Left renal cortex interstitium (tissue), 4 donors: ENCODE results near the gene HCRTR1. TPM values are rescaled to one million over a fixed set of nuclear protein-coding genes. Genes with fewer than 3 reads are reported as not detected.

Source experiments
- DNase-seq, 4 donors: peaks; one replicate each; pipeline ENCODE4 v3.0.0-alpha.2; 2013; ENCODE audit warnings: low read depth in 4 of 4, low spot score in 2 of 4, missing footprints in 1 of 4
- polyA plus RNA-seq, 4 donors: library from polyadenylated mRNA; unstranded; fragments of 120-200 nt; gene quantifications; one replicate each; pipeline ENCODE4 v1.2.1, GENCODE V29; 2013; ENCODE audit not compliant: insufficient read length in 4 of 4

The HCRTR1 gene
- polyA plus RNA-seq, 4 donors: 0.07 to 0.25 (median 0.14) TPM

DNA sequence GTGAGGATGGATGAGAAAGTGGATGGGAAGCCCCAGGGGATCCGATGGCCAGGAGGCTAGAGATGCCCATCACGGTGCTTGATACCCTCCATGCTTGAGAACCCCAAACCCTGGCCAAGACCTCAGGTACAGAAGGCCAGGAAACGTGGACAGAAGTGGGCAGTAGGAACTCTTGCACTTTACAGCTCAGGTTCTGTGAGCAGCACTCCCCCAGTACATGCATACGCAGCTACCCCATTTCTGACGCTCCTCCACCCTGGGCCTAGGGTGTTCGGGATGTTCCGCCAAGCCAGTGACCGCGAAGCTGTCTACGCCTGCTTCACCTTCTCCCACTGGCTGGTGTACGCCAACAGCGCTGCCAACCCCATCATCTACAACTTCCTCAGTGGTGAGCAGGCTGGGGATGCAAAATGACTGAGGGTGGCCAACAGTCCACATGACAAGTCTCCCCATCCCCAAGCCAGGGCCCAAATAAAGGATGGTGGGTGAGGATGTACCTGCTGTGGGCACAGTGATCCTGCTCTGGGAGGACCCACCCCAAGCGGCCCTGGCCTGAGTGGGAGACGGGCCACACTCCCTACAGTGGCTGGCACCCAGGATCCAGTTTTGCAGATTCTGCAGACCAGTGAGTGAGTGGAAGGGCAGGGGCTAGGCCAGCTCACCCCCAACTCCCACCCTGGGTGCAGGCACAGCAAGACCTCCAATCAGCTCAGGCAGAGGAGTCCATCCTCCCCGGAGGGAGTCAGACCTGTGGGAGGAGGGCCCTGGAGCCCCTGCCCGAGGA, 7.4 kb downstream of the HCRTR1 start:
- no peak for DNase-seq

DNA sequence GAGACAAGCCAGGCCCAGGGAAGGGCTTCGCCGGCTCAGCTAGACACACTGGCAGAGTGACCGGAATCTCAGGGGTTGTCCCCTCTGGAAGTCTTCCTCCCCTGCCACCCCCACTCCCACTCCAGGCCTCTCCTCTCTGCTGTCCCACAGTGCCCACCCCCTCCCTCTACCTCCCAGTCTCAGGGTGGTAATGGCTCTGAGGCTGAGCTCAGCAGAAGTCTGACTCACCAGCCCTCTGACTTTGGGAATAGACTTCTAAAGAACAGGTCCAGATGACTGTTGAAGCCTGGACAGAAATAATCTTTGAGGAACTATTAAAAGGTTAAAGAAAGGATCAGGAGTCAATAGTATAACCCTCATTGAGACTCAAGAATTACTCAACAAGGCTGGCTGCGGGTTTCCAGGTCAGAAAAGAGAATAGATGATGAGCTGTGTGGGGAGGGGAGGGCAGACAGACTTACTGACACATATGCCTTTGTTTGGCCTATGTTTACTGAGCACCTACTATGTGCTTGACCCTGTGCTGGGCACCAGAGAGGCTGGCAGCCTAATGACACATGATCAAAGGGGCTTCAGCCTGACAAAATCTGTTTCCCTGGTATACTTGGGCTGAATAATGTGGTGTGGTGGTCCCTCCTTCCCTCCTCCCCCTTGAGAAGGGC, 8.2 kb downstream of the HCRTR1 start:
- no peak for DNase-seq

DNA sequence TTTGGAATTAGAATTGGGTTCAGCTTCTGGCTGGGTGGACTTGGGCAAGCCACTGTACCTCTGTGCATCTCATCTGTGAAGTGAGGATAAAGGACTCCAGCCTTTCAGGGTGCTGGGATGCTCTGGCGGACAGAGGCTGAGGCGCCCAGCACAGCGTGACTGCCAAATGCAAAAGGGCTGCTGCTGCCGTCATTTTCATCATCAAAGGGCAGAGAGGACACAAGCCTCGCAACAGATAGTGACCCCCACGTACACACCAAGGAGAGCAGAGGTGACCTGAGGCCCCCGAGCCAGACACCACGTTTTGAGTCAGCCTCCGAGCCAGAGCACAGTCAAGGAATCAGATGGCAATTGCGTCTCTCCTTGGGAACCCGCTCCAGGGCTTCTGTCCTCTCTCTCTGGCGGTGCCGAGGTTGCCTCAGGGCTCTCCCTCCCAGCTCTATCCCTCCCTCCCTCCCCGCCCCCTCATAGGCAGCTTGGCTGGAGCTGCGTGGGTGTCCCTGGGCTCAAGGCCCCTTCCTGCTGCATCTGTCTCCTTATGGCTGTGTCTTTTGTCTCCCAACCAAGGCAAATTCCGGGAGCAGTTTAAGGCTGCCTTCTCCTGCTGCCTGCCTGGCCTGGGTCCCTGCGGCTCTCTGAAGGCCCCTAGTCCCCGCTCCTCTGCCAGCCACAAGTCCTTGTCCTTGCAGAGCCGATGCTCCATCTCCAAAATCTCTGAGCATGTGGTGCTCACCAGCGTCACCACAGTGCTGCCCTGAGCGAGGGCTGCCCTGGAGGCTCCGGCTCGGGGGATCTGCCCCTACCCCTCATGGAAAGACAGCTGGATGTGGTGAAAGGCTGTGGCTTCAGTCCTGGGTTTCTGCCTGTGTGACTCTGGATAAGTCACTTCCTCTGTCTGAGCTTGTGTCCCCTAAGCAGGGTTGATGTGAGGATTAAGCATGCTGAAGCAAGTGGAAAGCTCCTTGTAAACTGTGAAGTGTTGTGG, 9.0 kb downstream of the HCRTR1 start:
- DNase-seq: no peak

DNA sequence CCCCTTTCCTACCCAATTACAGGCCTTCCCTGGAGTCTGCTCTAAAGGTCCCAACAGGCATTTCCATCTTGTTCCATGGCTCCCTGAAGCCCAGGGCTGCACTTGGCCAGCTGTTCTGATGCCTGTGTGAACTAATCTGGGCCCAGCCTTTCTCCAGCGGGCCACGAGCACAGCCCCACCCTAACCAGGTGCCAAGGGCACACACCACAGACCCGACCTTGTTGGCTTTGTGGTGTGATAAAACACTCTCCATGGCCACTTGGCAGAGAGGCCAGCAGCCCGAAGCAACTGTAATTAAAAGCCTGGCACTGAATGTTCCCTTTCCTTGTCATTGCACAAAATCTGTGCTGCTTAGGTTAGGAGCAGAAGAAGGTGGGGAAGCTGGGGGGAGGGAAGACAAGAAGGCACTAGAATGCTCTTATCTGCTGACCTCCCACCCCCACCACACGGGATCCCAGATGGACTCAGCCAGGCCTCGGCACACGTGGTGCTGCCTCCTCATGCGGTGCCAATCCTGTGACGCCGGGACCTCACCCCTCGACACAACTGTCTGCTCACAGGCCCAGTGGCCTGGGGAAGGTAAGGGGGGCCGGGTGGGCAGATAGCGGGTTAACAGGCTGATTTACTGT, 9.9 kb downstream of the HCRTR1 start:
- DNase-seq: no peak

- DNase-seq: no peak
Observed at GRCh38 chr1:31627930-31628559, 10.6 kb downstream of the HCRTR1 start.

- DNase-seq: no peak
Observed at GRCh38 chr1:31628931-31629556, 11.6 kb downstream of the HCRTR1 start.

DNA sequence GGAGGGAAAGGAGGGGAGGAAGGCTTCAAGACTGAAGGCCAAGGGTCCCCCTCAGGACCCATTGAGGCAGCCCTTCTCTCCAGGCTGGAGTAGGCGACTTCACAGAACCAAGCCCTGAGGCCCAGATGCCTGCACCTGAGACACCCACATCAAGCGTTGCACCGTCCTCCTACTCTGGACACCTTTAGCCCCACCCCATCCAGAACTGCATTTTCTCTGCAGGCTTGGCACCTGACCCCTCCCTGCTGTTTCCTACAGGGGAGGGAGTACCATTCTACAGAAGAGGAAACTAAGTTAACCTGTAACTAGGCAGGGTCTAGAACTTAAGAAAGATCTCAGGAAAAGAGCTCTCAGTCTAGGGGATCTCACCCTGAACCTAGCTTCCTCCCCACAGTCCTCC, 15.2 kb downstream of the HCRTR1 start:
- no peak for DNase-seq

- DNase-seq: no peak
Observed at GRCh38 chr1:31633117-31633516, 15.6 kb downstream of the HCRTR1 start.

GRCh38 chr1:31637915-31638673, 20.6 kb downstream of the HCRTR1 start:
- no peak for DNase-seq

- DNase-seq: no peak
Observed at GRCh38 chr1:31639543-31639942, 22.1 kb downstream of the HCRTR1 start.

DNA sequence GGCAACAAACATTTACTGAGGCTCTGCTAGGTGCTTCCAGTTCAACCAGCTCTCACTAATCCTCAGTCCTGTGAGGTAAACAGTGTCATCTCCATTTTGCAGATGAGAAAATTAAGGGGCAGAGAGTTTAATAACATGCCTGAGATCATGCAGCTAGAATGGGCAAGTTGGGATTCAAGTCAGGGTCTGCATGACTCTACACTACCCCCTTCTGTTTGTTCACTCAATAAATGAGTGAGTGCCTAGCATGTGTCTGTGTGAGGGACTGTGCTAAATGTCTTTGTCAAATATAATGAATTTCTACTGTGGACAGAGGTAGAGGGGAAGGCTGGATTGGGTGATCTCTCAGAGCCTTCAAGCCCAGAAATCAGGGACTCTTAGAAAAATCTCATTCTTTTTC, 22.7 kb downstream of the HCRTR1 start:
- no peak for DNase-seq

- no peak for DNase-seq
Observed at GRCh38 chr1:31640964-31641363, 23.5 kb downstream of the HCRTR1 start.

GRCh38 chr1:31642366-31642765, 24.9 kb downstream of the HCRTR1 start:
- DNase-seq: no peak

- no peak for DNase-seq
Observed at GRCh38 chr1:31642897-31643296, 25.4 kb downstream of the HCRTR1 start.

DNA sequence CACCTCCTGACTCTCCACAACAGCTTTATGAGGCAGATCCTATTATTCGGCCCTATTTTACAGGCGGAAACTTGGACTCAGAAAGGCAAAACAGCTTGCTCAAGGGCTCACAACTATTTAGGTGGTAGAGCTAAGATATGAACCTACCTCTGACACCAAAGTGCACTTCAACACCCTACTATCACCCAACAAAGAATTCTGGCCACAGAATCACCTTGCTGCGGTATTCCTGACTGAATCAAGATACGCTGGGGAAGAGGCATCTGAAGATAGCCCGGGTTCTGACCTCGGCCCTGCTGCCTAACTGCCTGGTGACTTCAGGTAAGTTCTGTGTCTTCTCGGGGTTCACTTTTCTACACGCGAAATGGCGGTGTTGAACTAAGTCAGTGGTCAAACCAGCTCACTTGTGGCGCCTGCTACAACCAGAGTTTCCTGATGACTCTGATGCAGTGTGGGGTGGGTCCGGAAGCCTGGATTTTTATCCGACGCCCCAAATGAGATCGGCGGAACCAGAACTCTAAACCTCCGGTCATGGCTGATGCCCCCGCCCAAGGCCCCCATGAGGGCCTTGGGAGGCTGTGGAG, 26.6 kb downstream of the HCRTR1 start:
- DNase-seq: peak in 1 of 4 donors; percentile 24

DNA sequence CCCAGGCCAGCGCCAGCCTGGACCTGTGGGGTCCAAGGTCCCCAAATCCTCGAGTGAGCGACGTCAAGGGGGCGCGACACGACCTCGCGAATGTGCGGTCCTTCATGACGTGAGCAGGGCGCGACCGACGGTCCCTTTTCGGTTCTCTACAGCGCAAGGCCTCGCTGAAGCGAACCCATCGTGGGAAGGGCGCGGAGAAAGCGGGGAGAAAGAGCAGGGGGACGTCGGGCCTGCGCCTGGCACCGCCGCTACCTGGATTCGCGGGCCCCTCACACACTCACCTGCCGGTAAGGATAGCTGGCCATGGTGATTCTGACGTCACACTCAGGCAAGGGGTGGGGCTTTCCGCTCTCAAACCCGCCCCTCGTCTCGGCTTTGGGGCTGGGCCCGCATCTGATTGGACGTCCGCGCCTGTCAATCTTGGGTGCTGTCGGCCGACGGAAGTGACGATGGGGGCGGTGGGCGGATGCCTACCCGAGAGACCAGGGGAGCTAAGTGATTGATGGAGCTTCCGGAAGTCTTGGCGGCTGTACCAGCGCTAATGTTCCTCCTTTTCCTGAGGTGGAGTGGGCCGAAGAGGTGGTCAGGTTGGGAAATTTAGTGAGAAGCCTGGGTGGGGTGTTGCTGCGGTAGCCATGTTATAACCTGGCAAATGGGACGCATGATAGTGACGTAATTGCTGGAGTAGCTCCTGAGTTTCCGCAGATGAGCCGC, 27.2 kb downstream of the HCRTR1 start, which contains the start of gene PEF1:
PEF1 (minus strand) TSS at position 317 of the 714 bp plus-strand sequence; CDS start at position 305, 12 bp downstream.
- DNase-seq: peak; percentile 95 to 98 (median 96)

DNA sequence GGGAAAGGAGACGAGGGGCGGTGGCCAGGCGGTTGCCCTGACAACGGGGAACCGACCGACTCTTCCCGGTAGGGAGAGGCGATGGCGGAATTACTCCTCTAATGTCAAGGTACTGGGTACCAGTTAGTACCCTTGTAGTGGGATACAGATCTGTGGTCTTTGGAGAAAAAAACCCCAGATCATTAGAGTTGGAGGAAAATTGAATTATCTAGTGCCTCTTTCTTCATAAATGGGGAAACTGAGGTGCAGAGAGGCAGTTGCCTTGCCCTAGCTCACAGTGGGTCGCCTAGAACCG, 27.7 kb downstream of the HCRTR1 start:
- no peak for DNase-seq
